ENCODE measurements around the gene CMTM2. TPM values are rescaled to one million over a fixed set of nuclear protein-coding genes. Genes with fewer than 3 reads are reported as not detected.

CMTM2 gene
- total and polyA plus RNA-seq, 2 of the 4 experiments (the other 2 are of a cell fraction), result not detected

DNA sequence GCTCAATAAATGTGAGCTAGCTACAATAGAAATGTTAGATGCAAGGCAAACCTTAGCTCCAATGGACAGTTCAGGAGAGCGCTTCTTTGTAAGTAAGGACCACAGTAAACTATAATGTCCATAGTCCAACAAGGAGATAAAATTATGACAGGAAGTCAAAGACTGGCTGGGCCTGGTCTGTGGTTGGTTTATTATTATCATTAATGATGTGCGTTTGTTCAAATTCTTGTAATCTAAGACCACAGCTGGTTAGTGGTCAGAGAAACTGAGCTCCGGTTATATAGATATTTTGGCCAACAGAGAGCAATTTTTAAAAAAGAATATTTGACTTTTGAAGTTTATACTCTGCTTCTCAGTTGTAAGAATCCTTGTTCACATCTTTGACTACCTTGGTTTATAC lies 4.7 kb upstream of the CMTM2 start:
- no peak overlapping the region for H2AFZ ChIP-seq (replicated peaks; ENCODE audit: low read length, poor library complexity)
- no peak overlapping the region for H3K27ac ChIP-seq (ENCODE audit: insufficient read depth, low read length)
- POLR2A ChIA-PET (ENCODE audit: unreplicated experiment), result interaction anchor here (0.6 kb wide), 2 partner anchors 29 to 176 kb away, joined by 3 read pairs; no protein-coding TSS in a partner anchor
- no peak overlapping the region for H4K91ac ChIP-seq (ENCODE audit: insufficient read depth, low read depth, low read length)
- H2BK5ac ChIP-seq (ENCODE audit: low read depth, low read length, poor library complexity, severe bottlenecking), result no peak overlapping the region
- no peak overlapping the region for H2BK20ac ChIP-seq (ENCODE audit: low read depth, low read length)
- no peak overlapping the region for H4K8ac ChIP-seq (ENCODE audit: low read depth in 2 of 2, low read length in 2 of 2)
- no peak overlapping the region for H3K4me3 ChIP-seq (ENCODE audit: insufficient read depth, low read depth, low read length)
- no peaks in the 10 kb centered on the region for H3K79me1 ChIP-seq (ENCODE audit: low read depth in 1 of 2, low read length in 2 of 2)
- H3K36me3 ChIP-seq (ENCODE audit: control insufficient read depth, insufficient read depth, low read length), result peaks cover 2% of the 10 kb centered on the region; the same call in 1 of the 2 replicates
- intact Hi-C loops (cut with micrococcal nuclease) (no loop called here), dilution Hi-C loops (cut with HindIII; ENCODE audit: low sequenced_read_pairs, unreplicated experiment) (no loop called here), in situ Hi-C loops (cut with MboI; ENCODE audit: low sequenced_read_pairs) (no loop called here)
- CTCF ChIA-PET, result no interaction called here
- no peak overlapping the region for H3K4me2 ChIP-seq (ENCODE audit: low read depth, low read length)
- no peak overlapping the region for H4K5ac ChIP-seq (ENCODE audit: low read depth, low read length)
- no peak overlapping the region for H3K14ac ChIP-seq (replicated peaks; ENCODE audit: low read depth, low read length)
- H3K27me3 ChIP-seq (ENCODE audit: control insufficient read depth, insufficient read depth, low read length), result peaks cover 19% of the 10 kb centered on the region
- DNase-seq (no peak), ATAC-seq (ENCODE audit: low read depth) (no peak)
- H2AK5ac ChIP-seq (ENCODE audit: low read depth, low read length), result no peak overlapping the region
- peaks cover 6% of the 10 kb centered on the region for H3K4me1 ChIP-seq (ENCODE audit: control insufficient read depth, insufficient read depth, low read length)
- H4K20me1 ChIP-seq (ENCODE audit: insufficient read depth, low read length), result peaks cover 6% of the 10 kb centered on the region; the same call in 1 of the 2 replicates
- H2AK9ac ChIP-seq (replicated peaks; ENCODE audit: low read depth, low read length, poor library complexity), result no peak overlapping the region
- H3K56ac ChIP-seq (ENCODE audit: extremely low read depth, insufficient read depth, low read length), result no peak overlapping the region
- H2BK15ac ChIP-seq (ENCODE audit: low read depth, low read length), result no peak overlapping the region
- no peaks in the 10 kb centered on the region for H3K9me3 ChIP-seq (ENCODE audit: control insufficient read depth, insufficient read depth, low read length)
- H3K9ac ChIP-seq (ENCODE audit: low read depth, low read length), result no peak overlapping the region
- H3K18ac ChIP-seq (ENCODE audit: low read depth, low read length), result no peak overlapping the region
- H3K9me1 ChIP-seq (ENCODE audit: insufficient read depth, low read length), result peaks cover 8% of the 10 kb centered on the region
- H3K4ac ChIP-seq (ENCODE audit: low read depth, low read length), result no peak overlapping the region
- no peak overlapping the region for H2BK120ac ChIP-seq (ENCODE audit: low read depth, low read length)
- 67% methylated on average over 1 of the region's 3 CpGs; no CpG with 5 or more reads in 1 of the 2 experiments for WGBS, 2 experiments (ENCODE audit: extremely low coverage in 2 of 2, insufficient read length in 1 of 2)
- no TSS peak for BruUV-seq (replicated peaks)
- no peak overlapping the region for H3K23ac ChIP-seq (ENCODE audit: low read depth, low read length)
- no peak for TF ChIP-seq CHD1 (IDR thresholded peaks at IDR 0.05; ENCODE audit: low read depth, low read length)
- TF ChIP-seq MXI1 (IDR thresholded peaks at IDR 0.05; ENCODE audit: borderline replicate concordance, low read depth, low read length), result no peak
- TF ChIP-seq, protein P1, sequence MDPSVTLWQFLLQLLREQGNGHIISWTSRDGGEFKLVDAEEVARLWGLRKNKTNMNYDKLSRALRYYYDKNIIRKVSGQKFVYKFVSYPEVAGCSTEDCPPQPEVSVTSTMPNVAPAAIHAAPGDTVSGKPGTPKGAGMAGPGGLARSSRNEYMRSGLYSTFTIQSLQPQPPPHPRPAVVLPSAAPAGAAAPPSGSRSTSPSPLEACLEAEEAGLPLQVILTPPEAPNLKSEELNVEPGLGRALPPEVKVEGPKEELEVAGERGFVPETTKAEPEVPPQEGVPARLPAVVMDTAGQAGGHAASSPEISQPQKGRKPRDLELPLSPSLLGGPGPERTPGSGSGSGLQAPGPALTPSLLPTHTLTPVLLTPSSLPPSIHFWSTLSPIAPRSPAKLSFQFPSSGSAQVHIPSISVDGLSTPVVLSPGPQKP (IDR thresholded peaks at IDR 0.05; ENCODE audit: borderline replicate concordance, low read depth, low read length), result no peak
- TF ChIP-seq, protein P2, sequence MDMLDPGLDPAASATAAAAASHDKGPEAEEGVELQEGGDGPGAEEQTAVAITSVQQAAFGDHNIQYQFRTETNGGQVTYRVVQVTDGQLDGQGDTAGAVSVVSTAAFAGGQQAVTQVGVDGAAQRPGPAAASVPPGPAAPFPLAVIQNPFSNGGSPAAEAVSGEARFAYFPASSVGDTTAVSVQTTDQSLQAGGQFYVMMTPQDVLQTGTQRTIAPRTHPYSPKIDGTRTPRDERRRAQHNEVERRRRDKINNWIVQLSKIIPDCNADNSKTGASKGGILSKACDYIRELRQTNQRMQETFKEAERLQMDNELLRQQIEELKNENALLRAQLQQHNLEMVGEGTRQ (IDR thresholded peaks at IDR 0.05; ENCODE audit: low read depth, low read length), result no peak
- no peak for TF ChIP-seq CEBPB (IDR thresholded peaks at IDR 0.05; ENCODE audit: low read depth, low read length)
- TF ChIP-seq BHLHE40 (IDR thresholded peaks at IDR 0.05; ENCODE audit: low read depth, low read length), result no peak
- no peak for TF ChIP-seq MAZ (IDR thresholded peaks at IDR 0.05; ENCODE audit: borderline replicate concordance, low read depth, low read length)
- TF ChIP-seq RAD21 (IDR thresholded peaks at IDR 0.05; ENCODE audit: low read length), result no peak
- no peak for TF ChIP-seq POLR2A (IDR thresholded peaks at IDR 0.05; ENCODE audit: low read depth, low read length)
- no peak for TF ChIP-seq RCOR1 (IDR thresholded peaks at IDR 0.05; ENCODE audit: insufficient replicate concordance, low read length)
- no peak for TF ChIP-seq NFE2L2 (IDR thresholded peaks at IDR 0.05; ENCODE audit: low read depth, low read length)
- TF ChIP-seq, protein P3, sequence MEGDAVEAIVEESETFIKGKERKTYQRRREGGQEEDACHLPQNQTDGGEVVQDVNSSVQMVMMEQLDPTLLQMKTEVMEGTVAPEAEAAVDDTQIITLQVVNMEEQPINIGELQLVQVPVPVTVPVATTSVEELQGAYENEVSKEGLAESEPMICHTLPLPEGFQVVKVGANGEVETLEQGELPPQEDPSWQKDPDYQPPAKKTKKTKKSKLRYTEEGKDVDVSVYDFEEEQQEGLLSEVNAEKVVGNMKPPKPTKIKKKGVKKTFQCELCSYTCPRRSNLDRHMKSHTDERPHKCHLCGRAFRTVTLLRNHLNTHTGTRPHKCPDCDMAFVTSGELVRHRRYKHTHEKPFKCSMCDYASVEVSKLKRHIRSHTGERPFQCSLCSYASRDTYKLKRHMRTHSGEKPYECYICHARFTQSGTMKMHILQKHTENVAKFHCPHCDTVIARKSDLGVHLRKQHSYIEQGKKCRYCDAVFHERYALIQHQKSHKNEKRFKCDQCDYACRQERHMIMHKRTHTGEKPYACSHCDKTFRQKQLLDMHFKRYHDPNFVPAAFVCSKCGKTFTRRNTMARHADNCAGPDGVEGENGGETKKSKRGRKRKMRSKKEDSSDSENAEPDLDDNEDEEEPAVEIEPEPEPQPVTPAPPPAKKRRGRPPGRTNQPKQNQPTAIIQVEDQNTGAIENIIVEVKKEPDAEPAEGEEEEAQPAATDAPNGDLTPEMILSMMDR (conservative IDR thresholded peaks at IDR 0.05; ENCODE audit: low read depth, low read length), result no peak
